ENCODE measurements around the gene TACR2.

TACR2 gene

DNA sequence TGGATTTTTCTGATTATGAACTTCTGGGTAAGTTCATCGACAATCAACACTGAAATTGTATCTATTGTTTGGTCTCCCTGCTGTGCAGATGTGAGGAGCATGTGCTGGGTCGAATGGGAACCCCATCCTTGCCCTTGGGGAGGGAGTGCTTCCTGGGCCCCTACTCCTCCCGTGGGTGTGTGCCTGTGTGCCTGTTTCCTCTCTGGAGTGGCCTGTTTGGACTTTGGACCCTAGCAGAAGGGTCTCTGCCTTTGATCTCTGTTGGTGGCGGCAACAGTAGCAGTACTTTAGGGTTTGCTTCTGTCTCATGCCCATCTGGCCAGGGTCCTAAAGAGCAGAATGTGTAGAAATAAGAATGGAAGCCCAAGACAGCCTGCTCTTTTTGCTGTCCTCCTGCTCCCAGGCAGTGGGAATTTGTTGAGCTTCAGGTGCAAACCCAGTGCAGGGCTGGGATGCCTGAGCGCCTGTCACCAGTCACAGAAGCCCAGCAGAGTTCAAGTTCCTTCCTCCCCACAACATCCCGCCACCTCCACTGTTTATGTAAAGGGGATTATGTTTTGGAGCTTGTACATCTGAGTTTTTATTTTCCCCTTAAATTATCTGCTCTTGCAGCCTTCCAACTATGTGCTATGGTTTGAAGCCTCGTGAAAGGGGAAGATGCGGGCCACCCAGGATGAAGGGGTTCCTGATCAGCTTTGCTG lies 1.5 kb upstream of the TACR2 start:
- no peak for DNase-seq

DNA sequence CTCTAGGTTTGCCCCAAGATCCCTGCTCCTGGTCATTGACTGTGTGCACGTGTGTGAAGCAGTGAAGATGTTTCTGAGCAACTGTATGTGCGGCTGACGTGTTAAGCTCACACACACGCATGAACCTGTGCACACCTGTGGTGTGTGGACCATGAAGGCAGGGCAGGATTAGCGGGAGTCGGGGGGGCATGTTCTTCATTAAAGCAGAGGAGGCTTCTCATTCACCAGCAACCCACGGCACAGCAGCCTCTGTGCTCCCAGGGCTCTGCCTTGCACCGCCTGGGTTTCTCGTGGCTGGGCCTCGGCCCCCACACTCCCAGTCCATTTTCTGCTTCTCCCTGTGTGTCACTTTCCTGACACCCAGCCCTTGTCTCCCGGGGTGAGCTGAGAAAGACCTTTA lies 824 bp upstream of the TACR2 start:
- DNase-seq, result no peak

DNA sequence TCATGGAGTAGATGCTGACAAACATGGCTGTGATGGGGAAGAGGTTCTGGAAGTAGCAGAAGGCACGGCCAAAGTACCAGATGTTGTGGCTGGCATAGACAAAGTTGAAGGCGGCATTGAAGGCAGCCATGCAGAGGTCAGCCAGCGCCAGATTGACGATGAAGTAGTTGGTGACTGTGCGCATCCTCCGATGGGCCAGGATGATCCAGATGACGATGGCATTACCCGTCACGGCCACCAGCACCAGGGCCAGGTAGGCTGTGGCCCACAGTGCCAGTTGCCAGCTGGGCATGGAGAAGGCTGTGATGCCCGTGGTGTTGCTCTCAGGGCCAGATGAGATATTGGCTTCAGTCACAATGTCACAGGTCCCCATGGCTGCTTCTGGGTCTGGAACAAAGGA lies 767 bp downstream of the TACR2 start:
- DNase-seq, result no peak

DNA sequence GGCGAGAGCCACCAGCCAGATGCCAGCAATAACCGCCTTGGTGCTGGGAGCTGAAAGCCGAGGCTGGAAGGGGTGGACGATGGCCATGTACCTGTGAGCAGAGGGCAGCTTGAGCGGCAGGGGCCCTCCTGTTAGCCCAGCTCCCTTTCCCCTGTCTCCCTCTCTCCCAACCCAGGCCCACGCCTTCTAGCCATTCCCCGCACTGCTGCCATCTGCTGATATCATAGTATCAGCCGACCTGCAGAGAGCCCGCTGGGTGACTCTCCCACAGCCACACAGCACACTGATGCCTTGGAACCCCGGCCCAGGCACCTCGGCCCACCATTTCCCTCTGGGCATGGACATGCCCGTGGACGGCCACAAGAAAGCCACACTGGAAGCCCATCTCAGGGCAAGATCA lies 1.7 kb downstream of the TACR2 start:
- DNase-seq, result no peak

DNA sequence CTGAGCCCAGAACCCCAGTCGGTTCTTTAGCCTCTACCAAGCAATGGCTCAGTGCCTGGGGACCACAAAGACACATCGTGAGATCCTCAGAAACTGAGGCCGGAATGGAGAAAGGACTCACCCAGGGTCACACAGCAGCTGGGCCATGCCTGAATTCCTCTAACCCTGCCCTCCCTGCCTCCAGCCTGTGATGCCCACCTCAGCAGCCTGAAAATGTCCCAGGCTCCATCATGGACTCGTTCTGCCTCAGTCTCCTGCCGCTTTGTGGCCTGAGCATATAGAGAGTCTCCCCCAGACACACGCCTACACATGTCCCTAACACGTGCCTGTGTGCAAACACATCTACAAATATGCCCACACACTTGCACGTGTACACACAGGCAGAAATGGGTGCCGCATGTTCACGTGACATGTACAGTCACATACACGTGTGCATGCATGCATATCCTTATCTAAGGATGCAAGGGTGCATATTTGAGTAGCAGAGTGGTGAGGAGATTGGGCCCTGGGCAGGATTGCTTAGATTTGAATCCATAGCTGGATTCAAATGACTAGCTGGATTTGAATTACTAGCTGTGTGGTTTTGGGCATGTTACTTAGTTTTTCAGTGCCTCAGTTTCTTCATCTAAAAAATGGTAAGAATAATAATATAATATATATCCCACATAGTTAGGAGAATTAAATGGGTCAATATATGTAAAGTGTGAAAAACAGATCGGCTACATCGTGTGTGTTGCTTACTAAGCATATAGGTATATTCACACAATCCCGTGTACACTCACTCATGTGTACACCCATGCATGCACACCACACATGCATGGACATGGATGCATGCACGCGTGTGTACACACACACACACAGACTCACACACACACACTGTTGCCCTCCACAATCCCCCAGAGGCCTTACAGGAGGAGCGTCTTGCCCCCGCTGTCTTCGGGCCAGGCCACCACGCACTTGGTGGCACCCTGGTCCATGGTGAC lies 2.4 kb downstream of the TACR2 start:
- no peak for DNase-seq

DNA sequence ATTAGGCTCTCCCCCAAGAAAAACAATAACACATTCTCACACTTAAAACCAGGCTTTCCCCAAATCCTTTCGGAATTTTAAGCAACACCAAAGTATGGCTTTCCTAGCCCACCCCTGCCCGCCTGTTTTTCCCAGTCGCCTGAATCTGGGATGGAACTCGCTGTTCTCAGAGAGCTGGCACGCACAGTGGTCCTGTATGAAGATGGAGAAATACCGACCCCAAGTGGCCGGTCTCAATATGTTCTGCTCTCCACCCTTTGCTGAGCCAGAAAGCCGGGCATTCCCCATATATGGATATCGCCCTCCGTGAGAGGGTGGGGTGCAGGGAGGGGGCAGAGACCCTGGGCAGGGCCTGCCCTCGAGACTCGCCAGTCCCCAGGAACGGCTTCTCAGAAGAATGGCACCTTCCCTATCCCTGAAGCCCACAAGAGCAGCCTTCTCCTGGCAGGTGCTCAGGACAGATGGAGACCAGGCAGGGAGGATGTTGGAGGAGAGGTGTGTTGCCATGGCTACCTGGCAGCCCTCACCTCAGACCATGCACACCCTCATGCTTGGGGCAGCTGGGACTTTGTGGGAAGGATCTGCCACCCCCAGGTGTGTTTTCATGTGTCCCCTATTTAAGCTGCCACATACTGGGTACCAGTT lies 3.4 kb downstream of the TACR2 start:
- peak in 3 of 6 experiments; percentile 5 to 16 (median 7) for DNase-seq

DNA sequence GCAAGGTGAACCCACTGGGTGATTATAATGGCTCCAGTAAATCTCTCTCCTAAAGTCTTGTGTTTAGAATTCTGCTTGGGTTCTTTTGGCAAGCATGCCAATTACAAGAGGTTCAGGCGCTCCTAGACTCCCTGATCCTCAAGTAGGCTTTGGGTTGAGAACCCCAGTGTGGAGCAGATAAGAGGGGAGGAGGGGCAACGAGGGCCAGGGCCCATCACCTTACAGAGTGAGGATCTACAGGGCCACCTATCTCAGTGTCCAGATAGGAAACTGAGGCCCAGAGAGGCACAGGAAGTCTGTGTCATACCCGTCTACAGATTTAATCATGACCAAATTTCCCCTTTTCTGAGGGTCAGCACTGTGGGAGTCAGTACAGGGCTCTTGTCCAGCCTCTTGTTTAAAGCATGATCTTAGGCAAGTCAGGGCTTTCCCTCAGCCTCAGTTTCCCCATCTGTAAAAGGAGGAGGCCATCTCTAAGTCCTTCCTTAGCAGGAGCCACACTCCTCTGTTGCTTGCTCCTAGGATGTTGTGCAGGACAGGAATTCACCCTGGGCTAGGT lies 4.4 kb downstream of the TACR2 start:
- no peak for DNase-seq

DNA sequence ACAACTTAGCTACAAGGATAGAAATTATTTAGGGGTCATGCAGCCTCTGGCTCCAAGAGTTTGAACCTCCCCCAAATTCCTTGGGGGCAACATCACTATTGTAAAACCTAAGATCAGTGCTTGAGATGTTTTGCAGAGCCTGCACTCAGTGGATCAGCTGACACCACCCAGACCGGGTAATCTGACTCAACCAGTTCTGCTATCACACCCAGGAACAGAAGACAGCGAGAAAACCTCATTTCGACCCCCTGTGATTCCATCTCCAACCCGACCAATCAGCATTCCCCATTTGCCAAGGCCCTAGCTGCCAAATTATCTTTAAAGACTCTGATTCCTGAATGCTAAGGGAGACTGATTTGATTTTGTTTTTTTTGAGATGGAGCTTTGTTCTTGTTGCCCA lies 5.2 kb downstream of the TACR2 start:
- no peak for DNase-seq

DNA sequence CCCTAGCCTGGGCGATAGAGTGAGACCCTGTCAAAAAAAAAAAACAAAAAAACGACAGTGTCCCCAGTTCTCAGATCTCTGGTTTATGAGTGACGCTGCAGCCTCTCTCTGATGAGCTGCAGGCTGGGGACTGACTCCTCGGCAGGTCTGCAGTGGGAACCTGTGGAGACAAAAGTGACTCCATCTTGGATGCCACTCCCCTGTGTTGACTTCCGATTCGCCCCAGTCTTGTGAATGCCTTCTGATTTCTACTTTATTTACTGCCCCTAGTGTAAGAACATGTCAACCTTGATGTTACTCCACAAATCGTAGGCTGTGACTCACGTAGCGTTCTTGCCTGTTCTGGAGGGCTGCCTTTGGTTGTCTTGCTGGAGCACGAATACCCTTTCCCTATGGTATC lies 6.2 kb downstream of the TACR2 start:
- no peak for DNase-seq

DNA sequence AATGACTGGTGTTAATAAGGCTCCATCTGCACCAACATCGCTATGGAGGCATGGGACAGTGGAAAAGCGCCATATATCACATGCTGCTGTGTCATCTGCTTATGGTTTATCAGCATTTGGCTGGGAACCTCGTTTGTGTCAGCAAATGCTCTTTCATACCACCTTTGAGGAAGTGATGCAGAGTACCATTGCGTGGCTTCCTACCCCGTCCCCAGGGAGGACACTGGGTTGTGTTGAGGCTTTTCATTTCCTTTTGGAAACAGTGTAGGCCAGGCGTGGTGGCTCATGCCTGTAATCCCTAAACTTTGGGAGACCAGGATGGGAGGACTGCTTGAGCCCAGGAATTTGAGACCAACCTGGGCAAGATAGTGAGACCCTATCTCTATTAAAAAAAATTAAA lies 6.8 kb downstream of the TACR2 start:
- DNase-seq, result no peak

DNA sequence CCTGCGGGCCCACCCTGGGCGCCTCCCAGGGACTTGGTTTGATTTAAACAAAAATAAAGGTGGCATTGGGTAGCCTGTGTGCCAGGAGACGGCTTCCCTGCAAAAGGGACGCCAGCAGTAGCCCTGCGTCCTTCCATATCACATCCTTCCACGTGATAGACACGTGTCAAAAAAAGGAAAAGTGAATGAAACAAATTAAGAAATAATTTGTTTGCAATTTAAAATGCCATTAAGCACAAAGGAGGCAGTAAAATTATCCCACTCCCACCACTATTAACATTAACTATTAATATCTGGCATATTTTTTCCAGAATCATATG lies 7.6 kb downstream of the TACR2 start:
- no peak for DNase-seq

DNA sequence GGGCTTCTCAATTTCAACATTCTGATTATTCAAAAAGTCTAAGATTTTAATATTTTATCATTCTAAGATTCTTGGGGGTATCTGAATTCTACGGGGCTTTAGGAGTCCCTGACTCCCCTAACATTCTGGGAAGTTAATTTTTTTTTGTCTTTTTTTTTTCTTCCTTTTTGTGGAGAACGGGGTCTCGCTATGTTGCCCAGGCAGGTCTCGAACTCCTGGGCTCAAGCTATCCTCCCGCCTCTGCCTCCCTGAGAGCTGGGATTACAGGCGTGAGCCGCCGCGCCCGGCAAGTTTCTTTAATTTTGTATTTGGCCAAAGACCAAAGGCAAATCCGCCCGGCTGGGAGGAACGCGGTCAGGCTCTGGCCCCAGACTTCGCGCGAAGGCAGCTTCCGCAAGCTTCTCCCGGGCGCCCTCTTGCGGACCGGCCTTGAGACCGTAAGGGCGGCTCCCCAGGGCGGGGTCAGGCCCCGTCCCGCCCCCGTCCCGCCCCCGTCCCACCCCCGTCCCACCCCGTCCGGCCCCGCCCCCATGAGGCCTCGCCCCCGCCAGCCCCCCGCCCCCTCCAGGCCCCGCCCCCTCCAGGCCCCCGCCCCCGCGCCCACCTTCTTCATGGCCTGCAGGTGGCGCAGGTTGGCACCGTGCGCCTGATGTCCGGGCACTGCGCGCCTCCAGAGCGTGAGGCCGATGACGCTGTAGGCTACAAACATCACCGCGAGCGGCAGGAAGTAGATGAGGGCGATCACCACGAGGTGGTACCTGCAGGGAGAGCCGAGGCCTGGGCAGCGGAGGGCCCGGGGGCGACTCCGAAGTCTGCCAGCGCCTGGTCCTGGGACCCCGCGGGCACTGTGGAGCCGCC lies 8.2 kb downstream of the TACR2 start:
- peak; percentile 88 to 95 (median 92) for DNase-seq

DNA sequence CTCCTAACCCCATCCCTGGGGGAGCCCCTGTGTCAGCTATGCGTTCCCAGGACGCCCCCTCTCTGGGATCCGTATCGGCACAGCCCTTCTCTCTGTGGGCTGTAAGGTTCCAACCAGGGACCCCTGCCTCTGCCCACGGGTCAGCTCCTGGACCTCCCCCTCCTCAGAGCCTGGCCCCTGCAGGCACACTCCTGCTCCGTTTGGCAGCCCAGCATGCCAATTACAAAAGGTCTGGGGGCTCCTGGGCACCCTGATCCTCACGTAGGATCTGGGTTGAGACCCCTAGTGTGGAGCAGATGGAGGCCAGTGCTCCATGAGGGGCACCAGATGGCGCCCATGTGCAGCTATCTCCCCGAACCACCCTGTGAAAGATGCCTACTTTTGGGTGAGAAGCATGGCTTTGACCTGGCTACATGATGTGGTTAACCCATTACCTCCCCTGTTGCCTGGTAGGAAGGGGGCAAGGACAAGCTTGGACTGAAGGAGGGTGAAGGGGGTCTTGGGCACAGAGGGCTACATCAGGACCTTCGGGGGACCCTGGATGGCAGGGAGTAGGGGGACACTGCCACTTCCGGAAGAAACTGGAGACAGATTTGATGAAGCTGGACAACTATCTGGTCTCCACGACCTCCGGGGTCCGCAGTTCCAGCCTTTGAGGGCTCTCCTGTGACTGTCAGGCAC lies 9.0 kb downstream of the TACR2 start:
- peak in 3 of 6 experiments; percentile 12 to 47 (median 26) for DNase-seq

DNA sequence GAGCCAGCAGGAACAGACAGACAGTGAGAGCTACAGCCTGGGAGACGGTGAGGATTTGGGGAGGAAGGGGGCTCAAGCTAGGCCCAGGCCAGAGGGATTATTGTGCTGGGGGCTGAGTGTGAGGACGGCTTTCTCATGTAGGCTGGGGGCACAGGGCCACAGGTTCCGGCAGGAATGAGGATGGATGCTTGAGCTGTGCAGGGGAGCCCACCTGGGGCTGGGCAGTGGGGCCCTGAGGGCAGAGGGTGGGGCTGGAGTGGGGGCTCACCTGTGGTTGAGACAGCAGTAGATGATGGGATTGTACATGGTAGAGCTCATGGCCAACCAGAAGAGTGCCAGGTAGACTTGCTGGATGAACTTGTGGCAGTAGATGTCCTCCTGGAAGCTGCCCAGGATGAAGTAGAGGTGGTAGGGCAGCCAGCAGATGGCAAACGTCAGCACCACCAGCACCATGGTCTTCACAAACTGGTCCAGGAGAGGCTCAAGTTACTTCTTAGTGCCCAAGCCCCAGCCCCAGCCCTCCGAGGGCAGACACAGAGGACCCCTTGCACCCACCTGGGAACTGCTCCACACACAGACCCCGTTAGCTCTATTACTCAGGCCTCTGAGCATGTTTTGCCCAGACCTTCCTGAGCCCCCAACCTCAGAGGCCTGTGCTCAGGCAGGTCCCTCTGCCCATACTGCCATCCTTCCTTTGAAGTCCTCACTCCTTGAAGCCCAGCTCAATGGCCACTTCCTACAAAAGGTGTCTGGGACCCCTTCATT lies 9.7 kb downstream of the TACR2 start:
- no peak for DNase-seq

DNA sequence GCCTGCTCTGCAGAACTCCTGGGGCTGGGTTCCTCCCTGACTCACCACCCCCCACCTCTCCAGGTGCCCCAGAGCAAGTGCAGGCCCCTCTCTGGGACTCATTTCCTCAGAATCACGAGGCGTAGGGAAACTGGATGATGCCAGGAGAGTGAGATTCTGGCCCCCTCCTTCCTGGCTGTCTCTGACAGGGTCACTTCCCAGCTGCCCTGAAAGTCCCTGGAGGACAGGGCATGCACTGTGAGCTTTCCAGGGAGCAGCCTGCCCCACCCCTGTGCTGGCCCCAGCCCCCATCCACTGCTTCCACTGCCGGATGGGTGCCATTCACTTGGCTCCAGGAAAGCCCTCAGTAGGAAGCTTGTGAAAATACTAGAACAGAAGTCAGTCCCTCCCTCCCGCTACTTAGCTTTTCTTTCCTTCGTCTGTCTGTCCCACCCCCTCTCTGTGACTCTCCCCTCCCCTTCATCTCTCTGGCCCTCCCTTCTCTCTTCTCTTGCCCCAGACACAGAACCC lies 10.4 kb downstream of the TACR2 start:
- DNase-seq, result no peak

DNA sequence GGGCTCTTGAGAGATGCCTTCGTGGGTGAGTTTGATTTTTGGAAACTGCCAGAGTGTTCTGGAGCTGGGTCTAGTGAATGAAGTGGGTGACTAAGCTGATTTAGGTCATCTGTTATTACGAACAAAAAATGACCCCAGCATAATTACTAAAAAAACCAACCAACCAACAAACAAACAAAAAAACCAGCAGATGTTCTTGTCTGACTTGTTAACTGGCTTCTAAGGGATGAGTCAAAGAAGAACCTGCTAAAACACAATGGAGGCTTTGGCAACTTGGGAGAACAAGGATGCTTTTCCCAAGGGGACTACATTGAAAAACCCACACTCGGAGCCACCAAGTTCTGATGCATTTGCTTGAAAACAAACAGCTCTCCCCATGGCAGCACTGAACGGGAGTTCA lies 11.5 kb downstream of the TACR2 start:
- DNase-seq, result no peak

DNA sequence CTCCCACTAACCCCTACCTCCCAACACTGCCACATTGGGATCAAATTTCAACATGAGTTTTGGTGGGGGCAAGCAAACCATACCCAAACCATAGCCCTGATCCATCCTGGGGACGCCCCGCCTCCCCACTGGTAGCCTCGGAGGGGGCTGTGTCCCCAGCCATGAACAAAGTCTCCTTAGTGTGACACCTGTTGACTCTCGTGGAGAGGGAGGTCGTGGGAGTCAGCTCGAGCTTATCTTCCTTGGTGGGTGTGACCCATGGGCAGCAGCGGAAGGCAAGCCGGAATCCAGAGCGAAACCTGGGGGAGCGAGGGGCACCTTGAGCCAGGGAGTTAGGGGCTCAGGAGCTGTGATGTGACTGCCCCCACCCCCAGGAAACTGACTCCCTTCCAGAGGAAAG lies 11.9 kb downstream of the TACR2 start:
- no peak for DNase-seq

DNA sequence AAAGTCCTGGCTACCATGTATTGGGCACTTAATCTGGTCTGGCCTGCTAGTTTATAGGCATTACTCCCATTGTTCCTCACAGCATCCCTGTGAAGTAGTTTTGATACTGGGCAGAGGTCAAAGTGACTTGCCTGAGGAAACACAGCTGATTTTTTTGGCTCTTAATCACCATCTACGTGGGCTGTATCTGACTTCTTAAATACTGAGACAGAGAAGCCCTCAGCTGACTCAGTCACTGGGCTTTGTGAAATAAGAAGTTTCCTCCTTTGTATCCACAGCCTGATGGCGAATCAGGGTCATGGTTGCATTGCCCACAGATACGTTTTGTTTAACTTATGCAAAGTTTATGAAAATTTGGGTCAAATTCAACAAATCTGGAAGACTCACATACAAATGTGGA lies 13.2 kb downstream of the TACR2 start:
- DNase-seq, result no peak

DNA sequence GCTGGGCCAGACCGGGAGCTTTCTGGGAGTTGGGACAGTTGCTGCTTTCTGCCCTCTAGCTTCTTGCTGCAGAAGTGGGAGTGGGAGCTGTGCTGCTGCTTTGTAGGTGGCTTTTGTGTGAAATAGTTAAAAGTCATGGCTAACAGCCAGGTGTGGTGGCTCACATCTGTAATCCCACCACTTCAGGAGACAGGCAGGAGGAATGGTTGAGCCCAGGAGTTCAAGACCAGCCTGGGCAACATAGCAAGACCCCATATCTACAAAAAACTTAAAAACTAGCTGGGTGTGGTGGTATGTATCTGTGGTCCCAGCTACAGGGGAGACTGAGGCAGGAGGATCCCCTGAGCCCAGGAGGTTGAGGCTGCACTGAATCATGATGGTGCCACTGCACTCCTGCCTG lies 13.7 kb downstream of the TACR2 start:
- no peak for DNase-seq

DNA sequence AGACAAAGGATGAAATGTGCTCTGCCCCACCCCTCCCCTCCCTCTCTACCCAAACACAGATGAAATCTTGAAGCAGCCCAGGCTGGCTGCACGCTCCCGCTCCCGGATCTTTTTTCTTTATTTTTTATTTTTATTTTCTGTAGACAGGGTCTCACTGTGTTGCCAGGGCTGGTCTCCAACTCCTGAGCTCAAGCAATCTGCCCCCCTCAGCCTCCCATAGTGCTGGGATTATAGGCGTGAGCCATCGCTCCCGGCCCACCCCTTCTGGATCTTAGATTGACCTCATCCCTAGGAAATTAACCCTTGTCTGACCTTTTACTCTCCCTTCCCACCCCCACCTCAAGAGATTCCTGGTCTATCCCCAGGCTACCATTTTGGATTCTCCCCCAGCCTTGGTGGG lies 14.3 kb downstream of the TACR2 start:
- DNase-seq, result no peak

DNA sequence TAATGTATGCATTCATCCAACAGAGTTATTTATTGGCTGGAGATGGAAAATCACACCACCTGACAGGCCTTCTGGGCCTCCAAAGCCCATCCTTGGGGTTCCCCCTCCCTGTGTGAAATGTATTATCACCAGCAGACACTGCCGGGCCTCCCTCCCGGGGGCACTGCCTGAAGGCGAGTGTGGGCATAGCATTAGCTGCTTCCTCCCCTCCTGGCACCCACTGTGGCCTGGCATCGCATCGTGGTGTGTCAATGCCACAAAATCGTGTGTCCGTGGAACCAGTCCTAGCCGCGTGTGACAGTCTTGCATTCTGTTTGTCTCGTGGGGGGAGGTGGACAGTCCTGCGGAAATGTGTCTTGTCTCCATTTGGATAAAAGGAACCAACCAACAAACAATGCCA lies 15.3 kb downstream of the TACR2 start:
- DNase-seq, result no peak
